CD4-positive, alpha-beta T cell treated with Interleukin-1 beta for 1 hour (primary cell): ENCODE results near the gene TBCE.
"Not testable (repeated sequence)": the region's sequence is repeated elsewhere in the genome, so short reads cannot be mapped to it uniquely, and the experiment has no call there.

Source experiments
- DNase-seq, 2 donors: peaks; one replicate each; pipeline ENCODE4 v3.0.0-alpha.2; 2020 to 2022

Gene TBCE

DNA sequence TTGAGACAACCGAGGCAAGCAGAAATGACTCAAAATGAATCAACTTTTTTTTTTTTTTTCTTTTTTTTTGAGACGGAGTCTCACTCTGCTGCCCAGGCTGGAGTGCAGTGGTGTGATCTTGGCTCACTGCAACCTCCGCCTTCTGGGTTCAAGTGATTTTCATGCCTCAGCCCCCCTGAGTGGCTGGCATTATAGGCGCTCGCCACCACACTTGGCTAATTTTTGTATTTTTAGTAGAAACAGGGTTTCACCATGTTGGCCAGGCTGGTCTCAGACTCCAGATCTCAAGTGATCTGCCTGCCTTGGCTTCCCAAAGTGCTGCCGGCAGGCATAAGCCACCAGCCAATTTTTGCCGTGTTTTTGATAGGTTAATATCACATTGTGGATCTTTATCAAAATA is 90.6 kb downstream of the TBCE start:
- not testable (repeated sequence) for DNase-seq

GRCh38 chr1:235460770-235461169 is 93.5 kb downstream of the TBCE start:
- DNase-seq, result no peak

DNA sequence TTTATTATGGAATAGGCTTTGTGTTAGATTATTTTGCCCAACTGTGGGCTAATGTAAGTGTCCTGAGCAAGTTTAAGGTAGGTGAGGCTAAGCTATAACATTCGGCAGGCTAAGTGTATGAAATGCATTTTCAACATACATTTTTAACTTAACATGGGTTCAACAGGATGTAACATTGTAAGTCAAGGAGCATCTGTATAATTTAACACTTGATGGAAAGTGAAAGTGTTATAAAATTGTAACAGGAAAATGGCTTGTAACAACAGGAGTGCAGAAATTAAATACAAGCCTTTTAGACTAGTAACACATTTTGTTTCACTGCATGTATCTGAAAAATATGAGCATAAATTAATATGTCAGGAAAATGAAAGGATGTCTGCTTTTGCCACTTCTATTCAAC is 94.7 kb downstream of the TBCE start:
- no peak for DNase-seq

DNA sequence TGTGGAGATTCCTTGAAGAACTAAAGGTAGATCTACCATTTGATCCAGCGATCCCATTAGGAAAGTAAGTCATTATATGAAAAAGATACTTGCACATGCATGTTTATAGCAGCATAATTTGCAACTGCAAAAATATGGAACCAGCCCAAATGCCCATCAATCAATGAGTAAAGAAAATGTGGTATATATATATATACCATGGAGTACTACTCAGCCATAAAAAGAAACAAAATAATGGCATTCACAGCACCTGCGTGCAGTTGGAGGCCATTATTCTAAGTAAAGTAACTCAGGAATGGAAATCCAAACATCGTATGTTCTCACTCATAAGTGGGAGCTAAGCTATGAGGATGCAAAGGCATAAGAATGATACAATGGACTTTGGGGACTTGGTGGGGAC is 95.6 kb downstream of the TBCE start:
- DNase-seq, result not testable (repeated sequence)

DNA sequence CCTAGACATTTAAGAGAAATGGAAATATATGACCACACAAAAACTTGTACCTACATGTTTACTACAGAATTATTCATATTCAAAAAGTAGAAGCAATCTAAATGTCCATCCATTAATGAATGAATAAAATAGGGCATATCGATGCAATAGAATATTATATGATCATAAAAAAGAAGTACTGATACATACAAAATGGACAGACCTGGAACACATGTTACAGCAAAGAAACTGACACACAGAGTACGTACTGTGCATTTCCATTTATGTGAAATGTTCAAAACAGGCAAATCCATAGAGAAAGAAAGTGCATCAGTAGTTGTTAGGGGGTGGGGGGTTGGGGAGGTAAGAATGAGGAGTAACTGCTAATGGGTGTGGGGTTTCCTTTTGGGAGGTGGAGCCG is 97.8 kb downstream of the TBCE start:
- no peak for DNase-seq

GRCh38 chr1:235468004-235468403 is 100.8 kb downstream of the TBCE start:
- DNase-seq, result no peak

DNA sequence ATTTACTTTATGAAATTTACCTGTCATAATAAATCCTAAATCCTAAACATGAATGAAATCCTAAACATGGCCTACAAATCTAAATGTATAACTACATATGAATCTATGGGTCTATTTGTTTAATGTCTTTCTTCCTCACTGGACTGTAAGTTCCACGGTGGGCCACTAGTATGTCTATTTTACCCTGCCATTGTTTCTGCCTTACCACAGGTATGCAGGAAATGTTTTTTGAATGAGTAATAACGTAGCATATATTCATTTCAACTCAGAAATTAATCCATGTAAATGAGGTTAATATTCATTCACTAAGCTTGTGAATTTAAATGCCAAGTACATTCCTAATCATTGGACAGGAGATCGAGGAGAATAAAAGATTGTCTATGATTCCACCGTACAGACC is 101.7 kb downstream of the TBCE start:
- no peak for DNase-seq

DNA sequence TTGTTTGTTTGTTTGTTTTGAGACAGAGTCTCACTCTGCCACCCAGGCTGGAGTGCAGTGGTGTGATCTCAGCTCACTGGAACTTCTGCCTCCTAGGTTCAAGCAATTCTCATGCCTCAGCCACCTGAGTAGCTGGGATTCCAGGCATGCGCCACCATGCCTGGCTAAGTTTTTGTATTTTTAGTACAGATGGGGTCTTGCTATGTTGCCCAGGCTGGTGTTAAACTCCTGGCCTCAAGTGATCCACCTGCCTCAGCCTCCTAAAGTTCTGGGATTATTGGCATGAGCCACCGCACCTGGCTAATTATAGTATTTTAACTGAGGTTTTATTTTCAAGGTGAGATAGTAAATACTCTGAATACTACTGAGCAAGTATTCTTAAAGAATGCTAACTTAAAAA is 102.7 kb downstream of the TBCE start:
- not testable (repeated sequence) for DNase-seq

GRCh38 chr1:235470741-235471439 is 103.7 kb downstream of the TBCE start:
- DNase-seq, result no peak

DNA sequence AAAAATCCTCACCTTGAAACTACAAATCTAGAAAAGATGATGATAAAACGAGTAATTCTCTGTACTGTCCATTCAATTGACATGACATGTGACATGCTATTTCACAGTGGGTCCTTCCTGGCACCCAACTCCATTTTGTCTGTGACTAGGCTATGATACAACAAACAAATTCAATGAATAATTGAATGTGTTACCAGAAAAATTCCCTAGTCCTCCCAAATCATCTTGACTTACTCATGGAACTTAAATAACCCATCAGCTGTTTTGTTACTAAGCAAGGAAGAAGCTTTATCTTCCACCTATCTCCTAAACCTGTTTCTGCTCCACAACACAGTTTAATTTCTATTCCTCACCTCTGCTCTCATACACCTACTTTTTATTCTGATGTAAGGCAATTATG is 106.6 kb downstream of the TBCE start:
- DNase-seq, result no peak

GRCh38 chr1:235483090-235483489 is 115.9 kb downstream of the TBCE start:
- no peak for DNase-seq

- no peak for DNase-seq
These were observed 118.3 kb downstream of the TBCE start for GRCh38 chr1:235485558-235485957.

- DNase-seq, result no peak
These were observed 119.1 kb downstream of the TBCE start for GRCh38 chr1:235486321-235486720.

GRCh38 chr1:235491644-235492043 is 124.4 kb downstream of the TBCE start:
- no peak for DNase-seq

GRCh38 chr1:235494531-235494930 is 127.3 kb downstream of the TBCE start:
- DNase-seq, result no peak

DNA sequence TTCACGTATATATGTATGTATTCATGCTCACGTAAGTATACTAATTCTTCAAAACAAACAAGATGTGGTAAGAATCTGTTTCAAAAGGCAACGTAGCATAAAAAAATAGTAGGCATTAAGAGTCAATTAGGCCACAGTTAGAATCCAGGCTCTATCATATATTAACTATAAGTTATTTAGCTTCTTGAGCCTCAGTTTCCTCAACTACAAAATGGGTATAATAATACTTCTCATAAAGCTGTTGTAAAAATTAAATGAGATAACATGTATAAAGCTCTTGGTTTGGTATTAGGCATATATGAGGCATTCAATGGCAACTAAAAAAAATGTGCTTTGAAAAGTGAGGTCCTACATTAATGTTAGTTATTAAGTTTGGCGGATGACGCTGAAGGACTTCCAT is 127.8 kb downstream of the TBCE start:
- no peak for DNase-seq

GRCh38 chr1:235495551-235495950 is 128.3 kb downstream of the TBCE start:
- DNase-seq, result no peak

DNA sequence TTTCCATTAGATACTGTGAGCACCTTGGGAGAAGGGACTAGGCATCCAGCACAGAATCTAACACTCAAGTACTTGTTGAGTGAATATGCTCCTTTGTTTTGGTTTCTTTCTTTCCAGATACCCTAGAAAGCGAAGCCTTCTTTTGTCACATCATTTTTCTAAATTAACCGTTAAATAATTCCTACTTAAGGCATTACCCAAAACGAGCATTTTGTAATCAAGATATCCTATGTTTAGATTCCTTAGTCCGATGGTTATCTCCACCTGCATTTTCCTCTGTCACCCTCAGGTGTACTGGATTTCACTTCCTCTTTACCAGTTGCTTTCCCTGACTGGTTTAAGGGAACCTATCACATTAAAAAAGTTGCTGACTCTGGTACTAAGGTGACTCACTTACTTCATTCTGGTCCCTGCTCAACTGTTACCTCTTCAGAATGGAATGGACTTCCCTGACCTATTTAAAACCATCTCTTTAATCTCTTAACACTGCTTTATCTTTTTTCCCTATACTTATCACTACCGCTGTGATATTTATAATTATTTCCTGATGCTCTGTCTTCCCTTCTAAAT is 133.8 kb downstream of the TBCE start:
- no peak for DNase-seq
